ENCODE results near the gene L3MBTL1.

DNA sequence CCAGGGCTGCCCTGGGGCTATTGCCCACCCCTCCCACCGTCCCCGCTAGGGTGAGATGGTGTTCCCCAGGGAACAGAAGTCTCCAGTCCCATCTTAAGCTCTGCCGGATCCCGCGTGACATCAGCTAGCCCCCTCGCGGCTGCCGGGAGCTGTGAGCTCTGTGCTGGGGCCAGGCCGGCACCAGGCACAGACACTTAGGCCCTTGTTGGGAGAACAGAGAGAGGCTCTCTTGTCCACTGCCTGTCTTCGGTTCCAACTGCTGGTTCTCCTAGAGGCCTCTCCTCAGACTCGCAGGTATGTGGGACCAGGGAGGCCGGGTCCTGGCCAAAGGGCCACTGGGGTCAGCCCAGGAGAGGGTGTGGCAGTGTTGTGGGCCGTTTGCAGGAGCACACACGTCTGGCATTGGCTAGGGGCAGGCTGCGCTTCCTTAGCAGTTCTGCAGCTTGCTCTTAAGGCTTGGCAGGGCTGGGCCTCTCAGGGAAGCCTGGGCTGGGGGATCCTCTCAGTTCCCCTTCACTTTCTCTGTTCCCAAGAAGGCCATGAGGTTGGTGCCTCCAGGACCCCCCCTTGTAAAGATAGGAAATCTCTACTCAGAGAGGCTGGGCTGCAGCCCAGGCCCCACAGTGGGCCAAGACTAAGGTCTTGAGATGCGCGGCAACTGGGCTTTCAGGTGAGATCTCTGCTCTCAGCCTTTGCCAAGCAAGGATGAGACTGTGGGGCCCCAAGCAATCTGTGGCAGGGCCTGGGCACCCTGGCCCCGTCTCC is 57.7 kb downstream of the L3MBTL1 start:
- no peak for TF ChIP-seq EP300 (IDR thresholded peaks at IDR 0.05; ENCODE audit: low read depth)
- TF ChIP-seq, protein P1, sequence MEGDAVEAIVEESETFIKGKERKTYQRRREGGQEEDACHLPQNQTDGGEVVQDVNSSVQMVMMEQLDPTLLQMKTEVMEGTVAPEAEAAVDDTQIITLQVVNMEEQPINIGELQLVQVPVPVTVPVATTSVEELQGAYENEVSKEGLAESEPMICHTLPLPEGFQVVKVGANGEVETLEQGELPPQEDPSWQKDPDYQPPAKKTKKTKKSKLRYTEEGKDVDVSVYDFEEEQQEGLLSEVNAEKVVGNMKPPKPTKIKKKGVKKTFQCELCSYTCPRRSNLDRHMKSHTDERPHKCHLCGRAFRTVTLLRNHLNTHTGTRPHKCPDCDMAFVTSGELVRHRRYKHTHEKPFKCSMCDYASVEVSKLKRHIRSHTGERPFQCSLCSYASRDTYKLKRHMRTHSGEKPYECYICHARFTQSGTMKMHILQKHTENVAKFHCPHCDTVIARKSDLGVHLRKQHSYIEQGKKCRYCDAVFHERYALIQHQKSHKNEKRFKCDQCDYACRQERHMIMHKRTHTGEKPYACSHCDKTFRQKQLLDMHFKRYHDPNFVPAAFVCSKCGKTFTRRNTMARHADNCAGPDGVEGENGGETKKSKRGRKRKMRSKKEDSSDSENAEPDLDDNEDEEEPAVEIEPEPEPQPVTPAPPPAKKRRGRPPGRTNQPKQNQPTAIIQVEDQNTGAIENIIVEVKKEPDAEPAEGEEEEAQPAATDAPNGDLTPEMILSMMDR (IDR thresholded peaks at IDR 0.05), result no peak
- no peak for TF ChIP-seq POLR2A (IDR thresholded peaks at IDR 0.05)
- no peak for TF ChIP-seq POLR2AphosphoS5 (IDR thresholded peaks at IDR 0.05)
